Mucosa of stomach (tissue), 1 donor: ENCODE results near the gene GREM1.

Experiments
- H3K27me3 ChIP-seq: one replicate; pipeline ENCODE4 v1.7.0; 2013; ENCODE audit warnings: mild to moderate bottlenecking, low read length; ENCODE audit not compliant: control insufficient read depth, insufficient read depth
- H3K36me3 ChIP-seq: one replicate; pipeline ENCODE4 v1.7.0; 2013; ENCODE audit warnings: low read length; ENCODE audit not compliant: control insufficient read depth, insufficient read depth
- H3K4me1 ChIP-seq: one replicate; pipeline ENCODE4 v1.7.0; 2013; ENCODE audit warnings: mild to moderate bottlenecking, low read length; ENCODE audit not compliant: control insufficient read depth, insufficient read depth
- H3K4me3 ChIP-seq: one replicate; pipeline ENCODE4 v1.7.0; 2013; ENCODE audit warnings: low read length
- H3K9ac ChIP-seq: one replicate; pipeline ENCODE4 v1.7.0; 2013; ENCODE audit warnings: mild to moderate bottlenecking, low read length, moderate library complexity
- H3K9me3 ChIP-seq: one replicate; pipeline ENCODE4 v1.7.0; 2013; ENCODE audit warnings: mild to moderate bottlenecking, low read length, moderate library complexity; ENCODE audit not compliant: control insufficient read depth
- donor health status: Pancreatic carcinoma.

Gene GREM1

DNA sequence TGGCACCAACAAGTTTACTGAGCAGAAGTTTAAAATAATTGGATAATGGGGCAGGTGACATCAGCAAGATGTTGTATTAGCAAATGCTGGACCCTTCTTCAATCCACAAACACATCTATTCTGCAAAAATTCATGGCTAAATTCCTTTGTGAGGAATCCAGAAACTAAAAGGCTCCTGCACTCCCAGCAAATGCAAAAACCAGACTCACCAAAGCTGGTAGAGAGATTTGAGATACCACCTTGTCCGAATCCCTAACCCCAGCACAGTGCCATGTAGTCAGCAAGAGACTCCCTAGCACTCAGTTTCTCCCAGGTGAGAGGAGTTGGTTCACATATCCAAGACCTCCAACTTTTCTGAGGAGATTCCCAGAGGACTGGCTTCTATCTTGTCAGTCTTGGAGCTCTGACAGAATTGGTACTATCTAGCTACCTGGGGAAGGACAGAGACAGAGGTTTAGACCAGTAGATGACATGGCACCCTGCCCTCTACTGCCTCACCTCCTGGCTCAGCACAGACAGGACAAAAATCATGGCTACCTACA, 21.8 kb downstream of the GREM1 start:
- H3K4me1 ChIP-seq, result no peaks in the 10 kb centered on the region
- H3K36me3 ChIP-seq, result no peaks in the 10 kb centered on the region
- H3K9ac ChIP-seq, result no peak overlapping the region
- no peak overlapping the region for H3K4me3 ChIP-seq
- H3K9me3 ChIP-seq, result no peaks in the 10 kb centered on the region
- H3K27me3 ChIP-seq, result peaks cover 7% of the 10 kb centered on the region

DNA sequence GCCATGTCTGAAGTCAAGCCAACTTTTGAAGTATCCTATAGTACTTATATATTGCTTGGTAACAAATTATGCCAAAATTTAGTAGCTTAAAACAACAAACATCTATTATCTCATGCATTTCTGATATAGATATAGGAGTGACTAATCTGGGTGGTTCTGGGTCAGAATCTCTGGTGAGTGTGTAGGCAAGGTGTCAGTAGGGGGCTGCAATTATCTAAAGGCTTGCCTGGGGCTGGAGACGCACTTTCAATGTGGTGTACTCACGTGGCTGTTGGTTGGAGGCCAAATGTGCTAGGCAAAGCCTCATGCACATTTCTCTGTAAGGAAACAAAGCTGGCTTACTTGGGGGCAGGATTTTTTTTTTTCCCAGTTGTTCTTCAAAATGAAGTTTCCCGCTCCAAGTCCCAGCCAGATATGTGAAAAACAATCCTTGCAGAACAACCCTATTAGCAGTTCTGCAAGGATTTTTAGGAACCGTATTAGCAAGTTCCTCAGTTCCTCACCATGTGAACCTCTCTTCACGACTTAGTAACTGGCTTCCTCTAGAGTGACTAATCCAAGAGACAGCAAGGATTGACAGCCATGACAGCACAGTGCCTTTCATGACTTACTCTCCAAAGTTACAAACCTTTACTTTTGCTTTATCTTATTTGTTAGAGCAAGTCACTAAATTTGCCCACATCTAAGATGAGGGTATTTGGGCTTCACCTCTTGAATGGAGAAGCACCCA, 25.8 kb downstream of the GREM1 start:
- Histone ChIP-seq H3K36me3 (no peaks in the 10 kb centered on the region), H3K27me3 (peaks cover 7% of the 10 kb centered on the region), H3K4me1 (no peaks in the 10 kb centered on the region), H3K9me3 (no peaks in the 10 kb centered on the region), H3K4me3 (no peak overlapping the region), H3K9ac (no peak overlapping the region)

DNA sequence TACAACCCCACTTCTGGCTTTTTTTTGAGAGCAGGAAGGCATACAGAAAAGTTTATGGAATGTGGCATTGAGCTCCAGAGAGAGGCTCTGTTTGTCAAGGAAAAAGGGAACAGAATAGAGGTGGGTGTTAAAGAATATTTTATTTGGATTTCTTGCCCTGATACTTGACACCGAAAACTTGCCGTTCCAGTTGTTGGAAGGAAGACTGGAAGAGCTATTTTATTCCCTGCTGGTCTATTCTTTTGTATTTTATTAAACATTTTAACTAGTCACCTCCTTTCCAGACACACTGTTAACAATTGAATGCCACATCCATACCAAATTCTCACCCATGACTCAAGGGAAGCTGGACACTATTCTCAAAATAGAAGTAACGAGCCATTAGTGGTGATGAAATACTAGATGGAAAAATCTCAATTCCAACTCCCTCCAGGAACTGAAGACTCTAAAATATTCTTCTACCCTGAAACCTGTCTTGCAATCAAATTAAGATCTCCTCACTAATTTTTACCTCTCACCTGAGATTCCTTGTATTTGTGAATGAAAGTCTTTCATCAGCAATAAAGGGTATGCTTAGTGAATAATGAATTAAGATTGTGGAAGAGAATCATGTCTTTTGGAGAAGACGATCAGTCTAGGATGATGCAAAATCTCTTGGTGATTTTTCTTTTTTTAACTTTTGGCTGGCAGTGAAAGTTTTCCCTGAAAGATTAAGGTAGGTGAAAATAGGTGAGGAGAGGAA, 28.5 kb downstream of the GREM1 start:
- H3K27me3 ChIP-seq, result no peaks in the 10 kb centered on the region
- H3K36me3 ChIP-seq, result no peaks in the 10 kb centered on the region
- H3K9me3 ChIP-seq, result no peaks in the 10 kb centered on the region
- H3K4me1 ChIP-seq, result no peaks in the 10 kb centered on the region
- H3K9ac ChIP-seq, result no peak overlapping the region
- H3K4me3 ChIP-seq, result no peak overlapping the region

DNA sequence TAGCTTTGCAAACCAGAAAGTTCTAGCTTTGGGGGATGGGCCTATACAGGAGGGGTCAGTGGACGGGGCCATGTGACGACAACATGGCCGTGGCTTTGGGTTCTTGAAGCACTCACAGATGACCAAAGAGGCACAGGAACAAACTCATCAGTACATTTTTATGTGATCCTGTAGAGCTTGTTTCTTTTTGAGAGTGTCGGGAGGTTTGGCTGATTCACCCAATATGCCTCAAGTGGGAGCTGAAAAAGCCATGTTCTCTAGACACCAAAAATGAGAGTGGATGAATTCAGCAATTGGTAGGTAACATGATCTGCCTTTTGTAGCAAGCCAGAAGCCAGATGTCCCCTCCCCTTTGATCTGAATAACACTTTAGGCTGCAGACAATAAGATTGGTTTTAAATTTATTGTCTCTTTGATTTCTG, 30.1 kb downstream of the GREM1 start:
- no peaks in the 10 kb centered on the region for H3K27me3 ChIP-seq
- no peaks in the 10 kb centered on the region for H3K36me3 ChIP-seq
- no peak overlapping the region for H3K4me3 ChIP-seq
- no peaks in the 10 kb centered on the region for H3K9me3 ChIP-seq
- H3K9ac ChIP-seq, result no peak overlapping the region
- H3K4me1 ChIP-seq, result no peaks in the 10 kb centered on the region

DNA sequence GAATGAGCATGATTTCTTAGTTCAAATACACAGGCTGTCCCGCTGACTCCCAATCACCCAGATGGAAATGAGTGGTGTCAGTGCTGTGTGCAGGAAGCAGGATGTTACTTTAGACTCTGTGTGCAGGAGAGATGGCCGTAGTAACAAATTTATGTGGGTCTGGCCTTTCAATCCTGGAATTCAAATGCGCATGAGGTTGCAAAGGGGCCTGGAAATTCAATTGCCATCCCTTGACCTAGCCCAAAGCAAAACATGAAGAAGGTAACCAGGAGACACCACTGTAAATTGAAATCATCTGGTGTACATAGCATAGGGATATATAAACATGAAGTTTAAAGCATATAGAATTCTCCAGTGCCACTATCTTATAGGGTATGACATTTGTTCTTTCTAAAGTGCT, 33.2 kb downstream of the GREM1 start:
- H3K4me1 ChIP-seq, result no peaks in the 10 kb centered on the region
- no peak overlapping the region for H3K4me3 ChIP-seq
- no peaks in the 10 kb centered on the region for H3K36me3 ChIP-seq
- H3K27me3 ChIP-seq, result no peaks in the 10 kb centered on the region
- no peak overlapping the region for H3K9ac ChIP-seq
- H3K9me3 ChIP-seq, result no peaks in the 10 kb centered on the region

DNA sequence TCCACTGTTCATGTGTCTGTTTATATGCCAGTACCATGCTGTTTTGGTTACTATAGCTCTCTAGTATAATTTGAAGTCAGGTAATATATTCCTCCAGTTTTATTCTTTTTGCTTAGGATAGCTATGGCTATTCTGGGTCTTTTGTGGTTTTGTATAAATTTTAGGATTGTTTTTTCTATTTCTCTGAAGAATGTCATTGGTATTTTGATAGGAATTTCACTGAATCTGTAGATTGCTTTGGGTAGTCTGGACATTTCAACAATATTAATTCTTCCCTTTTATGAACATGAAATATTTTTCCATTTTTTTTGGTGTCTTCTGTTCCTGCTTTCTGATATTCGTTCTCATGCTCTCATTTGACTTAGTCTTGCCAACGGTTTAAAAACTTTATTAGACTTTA, 39.6 kb downstream of the GREM1 start:
- no peaks in the 10 kb centered on the region for H3K4me1 ChIP-seq
- H3K27me3 ChIP-seq, result no peaks in the 10 kb centered on the region
- H3K9me3 ChIP-seq, result no peaks in the 10 kb centered on the region
- H3K36me3 ChIP-seq, result no peaks in the 10 kb centered on the region
- H3K9ac ChIP-seq, result no peak overlapping the region
- H3K4me3 ChIP-seq, result no peak overlapping the region

DNA sequence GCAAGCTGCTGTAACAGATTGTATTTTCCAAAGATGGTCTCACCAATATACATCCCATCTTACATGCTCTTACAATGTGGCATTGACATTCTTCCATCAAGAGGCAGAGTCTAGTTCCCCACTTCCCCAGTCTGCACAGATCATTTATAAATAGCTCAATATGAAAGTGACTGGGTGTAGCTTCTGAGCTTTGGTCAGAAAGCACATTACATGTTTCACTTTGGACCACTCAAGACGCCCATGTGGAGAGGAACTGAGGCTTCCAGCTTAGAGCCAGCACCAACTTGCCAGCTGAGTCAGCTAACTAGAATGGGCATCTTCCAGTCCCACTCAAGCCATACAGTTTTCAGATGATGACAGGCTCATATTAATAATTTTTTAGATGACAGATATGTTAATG, 45.5 kb downstream of the GREM1 start:
- Histone ChIP-seq H3K4me1 (no peaks in the 10 kb centered on the region), H3K9ac (no peak overlapping the region), H3K4me3 (no peak overlapping the region), H3K27me3 (no peaks in the 10 kb centered on the region), H3K36me3 (no peaks in the 10 kb centered on the region), H3K9me3 (no peaks in the 10 kb centered on the region)

DNA sequence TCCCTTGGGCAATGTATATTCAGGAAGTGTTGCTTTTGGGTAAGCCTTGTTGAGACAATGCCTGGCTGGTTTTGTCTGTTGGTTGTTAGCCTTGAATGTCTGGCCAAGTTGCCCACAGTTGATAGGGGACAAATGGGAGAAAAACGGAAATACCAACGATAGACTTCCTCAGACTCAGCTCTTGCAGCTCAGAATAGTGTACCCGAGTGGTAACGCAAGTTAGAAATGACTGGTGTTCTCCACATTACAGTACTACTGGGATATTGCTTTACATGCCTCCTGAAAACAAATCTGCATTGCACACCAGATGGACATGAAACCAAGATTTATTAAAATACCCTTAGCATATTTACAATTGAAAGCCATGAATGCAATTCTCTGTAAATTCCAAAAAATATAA, 47.4 kb downstream of the GREM1 start:
- H3K9me3 ChIP-seq, result no peaks in the 10 kb centered on the region
- no peak overlapping the region for H3K4me3 ChIP-seq

DNA sequence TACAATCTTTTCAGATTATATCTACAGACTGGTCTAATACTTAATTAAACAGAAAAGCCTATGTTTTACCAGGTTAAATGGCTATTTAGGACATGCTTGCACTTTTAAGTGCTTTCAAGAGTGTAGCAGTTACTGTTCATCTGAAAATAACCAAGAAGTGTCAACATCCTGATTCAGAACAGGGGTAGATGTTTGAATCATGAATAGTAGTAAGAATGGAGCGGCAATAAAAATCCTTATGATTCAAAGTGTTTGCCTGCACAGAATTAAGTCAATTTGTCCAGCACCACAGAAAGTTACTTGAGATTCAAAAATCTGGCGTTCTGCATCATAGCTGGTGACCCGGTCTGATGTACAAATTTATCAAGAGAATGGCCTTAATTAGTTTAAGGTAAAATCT, 48.3 kb downstream of the GREM1 start:
- no peaks in the 10 kb centered on the region for H3K27me3 ChIP-seq
- no peak overlapping the region for H3K4me3 ChIP-seq
- H3K4me1 ChIP-seq, result no peaks in the 10 kb centered on the region
- no peaks in the 10 kb centered on the region for H3K36me3 ChIP-seq
- H3K9me3 ChIP-seq, result no peaks in the 10 kb centered on the region
- H3K9ac ChIP-seq, result no peak overlapping the region

More for the DNA sequence above, 47.4 kb downstream of the GREM1 start:
- Histone ChIP-seq H3K4me1 (no peaks in the 10 kb centered on the region), H3K27me3 (no peaks in the 10 kb centered on the region), H3K36me3 (no peaks in the 10 kb centered on the region), H3K9ac (no peak overlapping the region)

DNA sequence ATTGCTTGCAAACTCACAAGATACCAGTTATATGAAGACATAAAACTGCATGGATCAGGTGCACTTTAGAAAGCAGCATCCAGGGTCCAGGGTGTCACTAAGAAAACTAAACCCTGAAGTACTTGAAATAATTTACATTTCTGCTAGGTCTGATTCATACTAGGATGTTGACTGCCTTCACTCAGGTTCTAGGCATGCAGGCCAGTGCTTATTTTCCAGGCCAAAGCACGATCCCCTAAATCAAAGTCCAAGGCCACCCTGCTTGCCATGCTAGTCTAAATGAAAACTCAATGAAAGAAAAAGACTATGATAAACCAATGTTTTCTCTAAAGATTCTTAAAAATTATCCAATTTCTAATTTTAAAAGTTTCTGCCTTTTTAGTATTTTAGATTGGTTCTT, 49.4 kb downstream of the GREM1 start:
- H3K9ac ChIP-seq, result no peak overlapping the region
- H3K9me3 ChIP-seq, result no peaks in the 10 kb centered on the region
- H3K36me3 ChIP-seq, result no peaks in the 10 kb centered on the region
- H3K4me1 ChIP-seq, result no peaks in the 10 kb centered on the region
- no peaks in the 10 kb centered on the region for H3K27me3 ChIP-seq
- no peak overlapping the region for H3K4me3 ChIP-seq

DNA sequence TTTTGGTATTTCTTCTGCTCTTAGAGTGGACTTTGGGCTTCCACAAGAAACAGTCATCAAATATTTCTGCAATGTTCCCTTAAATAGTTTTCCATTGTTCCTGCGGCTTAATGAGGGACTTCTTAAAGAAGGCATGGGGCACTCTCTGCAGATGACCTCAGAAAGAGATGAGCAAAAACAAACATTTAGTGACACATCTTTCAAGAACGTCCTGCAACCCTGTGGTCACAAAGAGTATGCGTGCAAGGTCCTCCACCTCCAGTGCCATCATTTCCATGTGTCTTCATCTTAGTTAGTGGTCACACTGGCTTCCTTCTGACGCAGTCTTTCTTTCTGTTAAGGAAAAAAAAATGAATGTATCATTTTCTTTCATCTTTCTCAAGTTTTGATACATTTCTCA, 56.2 kb downstream of the GREM1 start:
- Histone ChIP-seq H3K4me1 (no peaks in the 10 kb centered on the region), H3K36me3 (no peaks in the 10 kb centered on the region), H3K27me3 (no peaks in the 10 kb centered on the region), H3K9ac (no peak overlapping the region), H3K4me3 (no peak overlapping the region), H3K9me3 (no peaks in the 10 kb centered on the region)

DNA sequence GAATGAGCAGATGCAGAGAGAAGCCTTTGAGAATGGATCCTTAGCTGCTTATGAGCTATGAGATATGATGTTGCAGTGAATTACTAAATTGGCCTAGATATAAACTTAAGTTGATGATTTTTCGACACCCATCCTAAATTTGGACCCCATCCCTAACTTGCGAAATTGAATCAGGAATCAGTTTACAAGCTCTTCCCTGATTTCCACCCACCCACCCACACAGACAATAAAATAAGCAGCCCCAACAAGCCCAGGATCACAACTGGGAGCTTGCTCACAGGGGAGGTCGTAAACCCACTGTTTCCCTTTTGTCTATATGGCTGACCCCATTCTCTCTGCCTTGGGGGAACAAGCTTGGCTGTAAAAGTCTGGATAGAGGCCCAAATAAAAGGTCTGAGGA, 57.3 kb downstream of the GREM1 start:
- H3K4me3 ChIP-seq, result no peak overlapping the region
- H3K27me3 ChIP-seq, result no peaks in the 10 kb centered on the region
- no peak overlapping the region for H3K9ac ChIP-seq
- no peaks in the 10 kb centered on the region for H3K36me3 ChIP-seq
- H3K9me3 ChIP-seq, result no peaks in the 10 kb centered on the region
- no peaks in the 10 kb centered on the region for H3K4me1 ChIP-seq
